Tibial nerve (tissue), 4 donors: ENCODE results near the gene ZER1.

Experiments used
- CTCF ChIP-seq, 5 experiments: fragments of 200-600 bp in 3 of 5; fragments of 450-650 bp in 2 of 5; sonication (generic) in 3 of 5; IDR thresholded peaks; one replicate each; pipeline ENCODE4 v1.5.1; 2016 to 2019; ENCODE audit warnings: antibody characterized with exemption in 5 of 5, mild to moderate bottlenecking in 3 of 5, moderate library complexity in 2 of 5
- EP300 ChIP-seq, 2 donors: sonication (generic); formaldehyde crosslinking; IDR thresholded peaks; one replicate each; pipeline ENCODE4 v1.6.1; 2017; ENCODE audit warnings: antibody characterized with exemption in 2 of 2, mild to moderate bottlenecking in 1 of 2
- POLR2A ChIP-seq, 2 donors: fragments of 450-650 bp; IDR thresholded peaks; one replicate each; pipeline ENCODE4 v1.6.1; 2017; ENCODE audit warnings: antibody characterized with exemption in 2 of 2, mild to moderate bottlenecking in 2 of 2, moderate library complexity in 2 of 2

GRCh38 chr9:128819716-128820664 is 48.3 kb upstream of the ZER1 start:
- TF ChIP-seq POLR2A (IDR thresholded peaks at IDR 0.05) (no peak), CTCF (IDR thresholded peaks at IDR 0.05) (no peak), EP300 (IDR thresholded peaks at IDR 0.05) (no peak)
